ENCODE results near the gene SLC6A7.

SLC6A7 gene

DNA sequence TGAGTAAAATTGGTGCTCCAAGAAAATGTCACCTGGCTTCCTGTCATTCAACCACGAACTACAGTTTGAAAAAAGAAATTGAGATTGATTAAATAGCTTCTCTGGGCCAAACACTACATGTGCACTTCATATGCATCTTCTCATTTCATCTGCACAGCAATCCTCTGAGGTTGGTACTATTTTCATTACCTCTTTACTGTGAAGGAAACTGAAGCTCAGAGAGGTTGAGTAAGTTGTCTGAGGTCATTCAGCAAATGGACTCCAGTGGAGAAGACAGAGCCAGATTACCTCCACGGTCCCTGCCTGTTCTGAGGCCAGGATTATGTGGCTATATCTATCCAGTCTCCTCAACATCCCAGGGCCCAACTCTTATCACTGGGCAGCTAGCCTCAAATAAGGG is 46.5 kb downstream of the SLC6A7 start:
- TF ChIP-seq, protein P1, sequence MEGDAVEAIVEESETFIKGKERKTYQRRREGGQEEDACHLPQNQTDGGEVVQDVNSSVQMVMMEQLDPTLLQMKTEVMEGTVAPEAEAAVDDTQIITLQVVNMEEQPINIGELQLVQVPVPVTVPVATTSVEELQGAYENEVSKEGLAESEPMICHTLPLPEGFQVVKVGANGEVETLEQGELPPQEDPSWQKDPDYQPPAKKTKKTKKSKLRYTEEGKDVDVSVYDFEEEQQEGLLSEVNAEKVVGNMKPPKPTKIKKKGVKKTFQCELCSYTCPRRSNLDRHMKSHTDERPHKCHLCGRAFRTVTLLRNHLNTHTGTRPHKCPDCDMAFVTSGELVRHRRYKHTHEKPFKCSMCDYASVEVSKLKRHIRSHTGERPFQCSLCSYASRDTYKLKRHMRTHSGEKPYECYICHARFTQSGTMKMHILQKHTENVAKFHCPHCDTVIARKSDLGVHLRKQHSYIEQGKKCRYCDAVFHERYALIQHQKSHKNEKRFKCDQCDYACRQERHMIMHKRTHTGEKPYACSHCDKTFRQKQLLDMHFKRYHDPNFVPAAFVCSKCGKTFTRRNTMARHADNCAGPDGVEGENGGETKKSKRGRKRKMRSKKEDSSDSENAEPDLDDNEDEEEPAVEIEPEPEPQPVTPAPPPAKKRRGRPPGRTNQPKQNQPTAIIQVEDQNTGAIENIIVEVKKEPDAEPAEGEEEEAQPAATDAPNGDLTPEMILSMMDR (IDR thresholded peaks at IDR 0.05): no peak

DNA sequence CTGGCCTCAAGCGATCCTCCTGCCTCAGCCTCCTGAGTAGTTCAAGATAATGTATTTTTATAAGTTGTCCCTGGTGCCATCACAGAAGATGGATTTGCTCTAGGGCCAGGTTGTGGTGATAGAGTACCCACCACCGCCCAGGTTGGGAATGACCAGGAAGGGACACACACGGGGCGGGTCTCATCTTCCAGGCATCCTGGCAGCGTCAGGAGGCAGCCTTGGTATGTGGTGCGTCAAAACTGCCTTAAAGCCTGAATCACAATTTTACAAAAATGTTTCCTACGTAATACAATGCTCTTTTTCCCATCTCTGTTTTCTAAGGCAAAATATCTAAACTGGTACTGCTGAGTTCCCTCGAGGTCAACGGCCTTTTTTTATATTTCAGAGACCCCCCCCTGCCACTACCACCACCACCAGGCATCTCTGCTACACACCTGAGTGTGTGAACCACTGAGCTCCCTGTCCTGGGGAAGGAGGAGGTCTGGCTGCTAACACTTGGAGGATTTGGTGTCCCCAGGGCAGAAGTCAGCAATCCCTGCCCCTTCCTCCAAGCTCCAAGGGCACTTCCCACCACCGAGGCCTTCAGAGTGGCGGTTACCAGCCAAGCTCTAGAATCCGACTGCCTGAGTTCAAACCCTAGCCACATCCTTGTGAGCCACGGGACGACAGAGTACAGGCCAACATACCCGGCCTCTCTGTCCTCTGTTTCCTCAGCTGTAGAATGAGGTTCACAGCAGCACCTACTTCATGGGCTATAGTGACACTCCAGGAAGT is 47.3 kb downstream of the SLC6A7 start:
- TF ChIP-seq, protein P1 (IDR thresholded peaks at IDR 0.05): no peak

DNA sequence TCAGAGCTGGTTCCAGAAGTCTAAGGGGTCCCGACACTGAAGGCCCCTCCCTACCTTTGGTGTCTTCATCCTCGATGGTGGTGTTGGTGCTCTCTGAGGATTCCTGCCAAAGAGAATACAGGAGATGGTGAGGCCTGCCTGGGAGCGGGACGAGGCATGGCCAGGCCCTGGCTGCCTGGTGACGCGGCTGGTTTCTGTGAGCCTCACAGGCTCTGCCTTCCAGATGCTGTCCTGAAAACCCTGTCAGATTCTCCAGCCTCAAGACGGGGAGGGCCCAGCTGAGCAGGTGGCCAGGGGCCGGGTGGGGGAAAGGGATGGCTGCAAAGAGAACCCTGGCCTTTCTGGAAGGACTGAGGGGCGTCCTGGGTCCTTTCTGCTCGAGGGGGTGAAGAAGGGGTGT is 48.8 kb downstream of the SLC6A7 start:
- TF ChIP-seq, protein P1 (IDR thresholded peaks at IDR 0.05): no peak

DNA sequence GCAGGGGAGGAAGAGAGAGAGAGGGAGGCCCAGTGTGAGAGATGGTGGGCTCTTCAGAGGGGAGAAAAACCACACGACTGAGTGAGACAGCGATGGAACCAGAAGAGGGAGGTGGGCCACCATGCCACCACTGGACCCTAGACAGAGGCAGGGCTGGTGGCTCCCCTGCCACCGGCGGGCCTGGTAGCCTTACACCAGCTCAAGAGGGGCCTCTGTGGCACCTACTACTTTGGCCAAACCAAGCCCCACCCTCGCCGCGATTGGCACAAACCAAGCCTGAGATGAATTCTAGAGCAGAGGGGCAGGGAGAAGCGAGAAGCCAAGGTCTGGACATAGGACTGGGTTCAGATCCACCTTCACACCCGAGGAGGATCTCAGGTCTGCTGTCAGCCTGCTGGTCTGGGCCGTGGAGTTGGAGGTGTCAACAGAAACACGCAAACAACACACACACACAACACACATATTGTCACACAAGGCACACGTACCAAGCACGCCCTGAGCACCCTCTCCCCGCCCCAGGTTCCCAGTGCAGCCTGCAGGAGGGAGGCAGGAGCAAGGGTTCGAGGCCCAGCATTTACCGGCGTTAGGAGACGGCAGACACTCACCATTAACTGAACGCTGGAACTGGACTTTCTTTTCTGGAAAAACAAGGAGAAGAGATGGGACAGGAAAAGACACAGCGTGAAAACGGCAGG is 49.4 kb downstream of the SLC6A7 start:
- TF ChIP-seq, protein P1 (IDR thresholded peaks at IDR 0.05): no peak

DNA sequence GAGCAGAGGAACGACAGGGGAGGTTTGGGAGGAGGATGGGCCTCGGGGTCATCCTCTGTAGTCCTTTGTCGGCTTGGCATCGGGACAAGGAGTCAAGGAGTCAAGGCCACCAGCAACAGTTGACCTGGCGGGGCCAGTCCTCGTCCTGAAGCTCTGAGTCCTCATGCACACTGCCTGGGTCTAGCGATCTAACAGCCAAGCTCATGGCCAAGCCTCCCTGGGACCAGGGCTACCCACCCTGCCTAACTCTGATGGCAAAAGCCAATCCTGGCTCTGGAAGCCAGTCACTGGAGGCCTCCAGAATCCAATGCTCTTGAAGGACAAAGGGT is 49.9 kb downstream of the SLC6A7 start:
- TF ChIP-seq, protein P1 (IDR thresholded peaks at IDR 0.05): no peak

DNA sequence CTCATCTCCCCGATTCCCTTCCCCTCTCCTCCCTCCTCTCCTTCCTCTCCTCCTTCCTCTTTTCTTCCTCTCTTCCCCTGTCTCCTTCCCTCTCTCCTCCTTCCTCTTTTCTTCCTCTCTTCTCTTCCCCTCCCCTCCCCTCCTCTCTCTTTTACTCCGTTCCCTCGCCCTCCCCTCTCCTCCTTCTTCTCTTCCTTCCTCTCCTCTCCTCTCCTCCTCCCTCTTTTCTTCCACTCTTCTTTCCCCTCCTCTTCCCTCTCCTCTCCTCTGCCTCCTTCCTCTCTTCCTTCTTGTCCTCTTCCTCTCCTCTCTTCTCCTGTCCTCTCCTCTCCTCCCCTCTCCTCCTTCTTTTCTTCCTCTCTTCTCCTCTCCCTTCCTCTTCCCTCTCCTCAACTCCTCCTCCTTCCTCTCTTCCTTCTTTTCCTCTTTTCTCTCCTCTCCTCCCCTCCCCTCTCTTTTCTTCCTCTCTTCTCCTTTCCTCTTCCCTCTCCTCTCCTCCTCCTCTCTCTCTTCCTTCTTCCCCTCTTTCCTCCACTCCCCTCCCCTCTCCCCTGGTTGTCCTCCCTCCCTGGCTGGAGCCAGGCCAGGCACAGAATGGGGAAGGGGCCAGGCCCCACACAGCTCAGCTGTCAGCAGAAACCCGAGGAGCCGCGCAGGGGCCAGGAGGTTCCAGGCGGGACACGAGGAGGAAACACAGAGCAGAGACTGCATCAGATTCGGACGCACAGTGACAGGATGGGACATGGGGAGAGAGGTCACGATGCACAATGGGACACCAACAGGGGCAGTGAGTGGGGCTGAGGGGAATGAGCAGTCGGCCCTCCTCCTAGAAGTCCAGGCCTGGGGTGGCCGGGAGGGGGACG is 51.7 kb downstream of the SLC6A7 start:
- TF ChIP-seq, protein P1 (IDR thresholded peaks at IDR 0.05): no peak

DNA sequence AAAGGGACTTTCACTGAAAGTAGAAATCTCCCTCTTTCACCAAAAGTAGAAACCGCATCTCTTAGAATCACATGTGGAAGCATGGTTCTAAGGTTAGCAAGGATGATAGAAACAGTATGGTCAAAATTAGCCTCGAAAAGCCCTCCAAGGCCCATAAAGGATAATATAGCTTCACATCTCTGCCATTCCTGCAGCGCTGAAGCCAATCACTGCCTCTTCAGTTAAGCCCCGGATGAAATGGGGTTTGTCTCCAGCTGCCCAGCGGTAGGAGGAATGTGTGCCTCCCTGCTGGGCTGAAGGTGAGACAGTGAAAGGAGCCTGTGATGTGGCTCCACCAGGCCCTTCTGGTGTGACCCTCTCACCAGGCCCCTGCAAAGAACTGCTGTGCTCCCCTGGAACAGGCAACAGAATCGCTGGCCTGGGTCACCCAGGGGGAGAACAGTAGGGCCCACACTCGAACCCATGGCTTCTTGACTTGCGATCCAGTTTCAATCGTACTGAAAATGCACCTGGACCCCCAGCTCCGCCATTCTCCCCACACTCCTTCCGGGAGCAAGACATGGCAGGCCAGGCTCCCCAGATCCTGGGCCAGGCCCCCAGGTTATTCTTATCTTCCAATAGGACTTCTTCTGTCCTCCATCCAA is 52.5 kb downstream of the SLC6A7 start:
- TF ChIP-seq, protein P1 (IDR thresholded peaks at IDR 0.05): no peak
